Measurements from ENCODE around the gene TRABD2B. TPM values are rescaled to one million over a fixed set of nuclear protein-coding genes. Genes with fewer than 3 reads are reported as not detected.

TRABD2B gene
- total and polyA plus RNA-seq, 2 of the 4 experiments (the other 2 are of a cell fraction): not detected

GRCh38 chr1:47834326-47834725 lies 162.9 kb downstream of the TRABD2B start:
- H3K23ac ChIP-seq (ENCODE audit: low read depth, low read length): no peak overlapping the region
- H3K56ac ChIP-seq (ENCODE audit: extremely low read depth, insufficient read depth, low read length): no peak overlapping the region
- DNase-seq: no peak
- H2AK5ac ChIP-seq (ENCODE audit: low read depth, low read length): no peak overlapping the region
- POLR2A ChIA-PET (ENCODE audit: unreplicated experiment): no interaction called here
- H2BK5ac ChIP-seq (ENCODE audit: low read depth, low read length, poor library complexity, severe bottlenecking): no peak overlapping the region
- H3K9me3 ChIP-seq (ENCODE audit: control insufficient read depth, insufficient read depth, low read length): no peaks in the 10 kb centered on the region
- H3K36me3 ChIP-seq (ENCODE audit: control insufficient read depth, insufficient read depth, low read length): no peaks in the 10 kb centered on the region
- H2BK15ac ChIP-seq (ENCODE audit: low read depth, low read length): no peak overlapping the region
- no peak overlapping the region for H4K91ac ChIP-seq (ENCODE audit: insufficient read depth, low read depth, low read length)
- H3K79me1 ChIP-seq (ENCODE audit: low read depth in 1 of 2, low read length in 2 of 2): no peaks in the 10 kb centered on the region
- H4K20me1 ChIP-seq (ENCODE audit: insufficient read depth, low read length): no peaks in the 10 kb centered on the region
- intact Hi-C loops (cut with micrococcal nuclease) (no loop called here), dilution Hi-C loops (cut with HindIII; ENCODE audit: low sequenced_read_pairs, unreplicated experiment) (no loop called here), in situ Hi-C loops (cut with MboI; ENCODE audit: low sequenced_read_pairs) (no loop called here)
- BruUV-seq (replicated peaks): no TSS peak
- CTCF ChIA-PET: no interaction called here
- H3K4ac ChIP-seq (ENCODE audit: low read depth, low read length): no peak overlapping the region
- no peak overlapping the region for H2AK9ac ChIP-seq (replicated peaks; ENCODE audit: low read depth, low read length, poor library complexity)
- H2BK20ac ChIP-seq (ENCODE audit: low read depth, low read length): no peak overlapping the region
- H3K4me3 ChIP-seq (ENCODE audit: insufficient read depth, low read depth, low read length): no peak overlapping the region
- H3K4me1 ChIP-seq (ENCODE audit: control insufficient read depth, insufficient read depth, low read length): no peaks in the 10 kb centered on the region
- H3K18ac ChIP-seq (ENCODE audit: low read depth, low read length): no peak overlapping the region
- no peak for TF ChIP-seq ELK1 (IDR thresholded peaks at IDR 0.05; ENCODE audit: borderline replicate concordance, low read depth, low read length)
- no peak for TF ChIP-seq RAD21 (IDR thresholded peaks at IDR 0.05; ENCODE audit: low read length)
- no peak for TF ChIP-seq MAFK (IDR thresholded peaks at IDR 0.05; ENCODE audit: low read depth, low read length)
- no peak for TF ChIP-seq NFE2L2 (IDR thresholded peaks at IDR 0.05; ENCODE audit: low read depth, low read length)
- TF ChIP-seq RCOR1 (IDR thresholded peaks at IDR 0.05; ENCODE audit: insufficient replicate concordance, low read length): no peak
- TF ChIP-seq USF2 (IDR thresholded peaks at IDR 0.05; ENCODE audit: low read depth, low read length): no peak
- no peak for TF ChIP-seq CTCF (conservative IDR thresholded peaks at IDR 0.05; ENCODE audit: low read depth, low read length)
- TF ChIP-seq SMC3 (IDR thresholded peaks at IDR 0.05; ENCODE audit: low read depth, low read length): no peak
- no peak for TF ChIP-seq MXI1 (IDR thresholded peaks at IDR 0.05; ENCODE audit: borderline replicate concordance, low read depth, low read length)
- no peak overlapping the region for H4K8ac ChIP-seq (ENCODE audit: low read depth in 2 of 2, low read length in 2 of 2)
- H2AFZ ChIP-seq (replicated peaks; ENCODE audit: low read length, poor library complexity): no peak overlapping the region
- no peak overlapping the region for H3K14ac ChIP-seq (replicated peaks; ENCODE audit: low read depth, low read length)
- ATAC-seq (ENCODE audit: low read depth): no peak
- H4K5ac ChIP-seq (ENCODE audit: low read depth, low read length): no peak overlapping the region
- no peaks in the 10 kb centered on the region for H3K9me1 ChIP-seq (ENCODE audit: insufficient read depth, low read length)
- no peak overlapping the region for H2BK120ac ChIP-seq (ENCODE audit: low read depth, low read length)
- WGBS, 2 experiments (ENCODE audit: extremely low coverage in 2 of 2, insufficient read length in 1 of 2): no CpG with 5 or more reads among the region's 3 CpGs
- H3K27ac ChIP-seq (ENCODE audit: insufficient read depth, low read length): no peak overlapping the region
- H3K4me2 ChIP-seq (ENCODE audit: low read depth, low read length): no peak overlapping the region
- no peak overlapping the region for H3K9ac ChIP-seq (ENCODE audit: low read depth, low read length)
- H3K27me3 ChIP-seq (ENCODE audit: control insufficient read depth, insufficient read depth, low read length): no peaks in the 10 kb centered on the region
